GM21786 (cell line): ENCODE data around the gene IGSF21.

Experiments
- ATAC-seq: cut with Tn5 transposase; IDR thresholded peaks from one replicate; pipeline ENCODE4 v1.9.1; 2021; ENCODE audit not compliant: unreplicated experiment

Gene IGSF21

DNA sequence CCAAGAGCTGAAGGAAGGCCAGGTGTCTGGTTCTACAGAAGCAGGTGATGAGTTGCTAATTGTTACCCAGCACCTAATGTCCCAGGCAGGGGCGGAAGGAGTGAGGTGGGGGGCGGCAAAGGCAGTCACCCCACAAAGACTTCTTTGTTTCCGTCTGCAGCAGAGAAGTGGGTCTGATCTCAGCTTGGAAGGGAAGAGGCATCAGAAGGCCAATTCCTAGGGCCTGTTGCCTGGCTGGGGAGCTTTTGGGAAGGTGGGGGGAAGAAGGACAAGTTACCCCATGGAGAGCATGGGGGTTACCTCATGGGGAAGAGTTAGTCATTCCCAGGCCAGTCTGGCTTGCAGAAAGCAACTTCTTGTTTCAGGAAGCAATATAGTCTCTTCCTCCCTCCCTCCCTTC lies 10.9 kb downstream of the IGSF21 start:
- no peak for ATAC-seq

- no peak for ATAC-seq
Measured at GRCh38 chr1:18119289-18119688, 11.7 kb downstream of the IGSF21 start.

DNA sequence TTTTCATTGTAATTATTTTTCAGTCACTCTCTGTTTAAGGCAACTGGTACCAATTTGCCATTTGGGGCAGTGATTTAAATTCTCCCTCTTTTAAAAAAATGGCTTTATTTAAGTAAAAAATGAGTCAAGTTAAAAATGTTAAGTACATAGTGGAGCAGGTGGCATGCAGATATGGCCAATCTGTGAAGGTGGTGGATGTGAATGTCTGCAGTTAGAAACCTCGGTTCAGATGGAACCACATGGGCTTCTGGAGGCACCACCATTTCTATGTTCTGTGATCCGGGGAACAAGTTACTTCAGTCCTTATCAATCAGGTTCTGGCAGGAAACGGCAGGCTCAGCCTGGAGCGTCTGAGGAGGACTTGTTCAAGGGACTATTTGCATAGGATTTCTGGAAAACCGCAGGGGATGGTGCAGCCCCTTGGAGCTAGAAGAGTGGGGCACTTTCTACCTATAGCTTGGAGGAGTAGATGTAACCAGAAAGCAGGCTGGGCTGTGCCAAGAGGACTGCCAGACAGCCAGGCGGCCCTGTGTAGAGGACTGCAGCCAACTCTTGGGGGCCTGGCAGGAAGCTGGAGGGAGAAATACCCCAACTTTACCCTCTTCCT lies 12.3 kb downstream of the IGSF21 start:
- ATAC-seq, result no peak

DNA sequence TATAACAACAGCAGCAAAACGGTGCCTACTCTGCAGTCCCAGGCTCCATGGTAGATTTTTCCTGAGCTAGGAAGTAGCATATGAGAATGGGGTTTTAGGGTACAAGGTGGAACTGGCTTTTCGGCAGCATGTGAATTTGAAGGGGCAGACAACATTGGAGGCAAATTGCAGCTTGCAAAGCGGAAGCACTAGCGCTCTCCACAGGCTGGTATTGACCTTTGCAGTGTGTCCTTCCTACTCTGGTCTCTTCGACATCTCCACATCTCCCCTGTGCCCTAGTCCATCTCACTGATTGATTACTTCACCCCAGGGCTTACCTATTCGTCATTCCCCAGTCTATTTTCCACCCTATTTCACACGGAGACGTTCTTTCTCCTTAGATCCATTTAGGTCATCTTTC lies 13.0 kb downstream of the IGSF21 start:
- no peak for ATAC-seq

DNA sequence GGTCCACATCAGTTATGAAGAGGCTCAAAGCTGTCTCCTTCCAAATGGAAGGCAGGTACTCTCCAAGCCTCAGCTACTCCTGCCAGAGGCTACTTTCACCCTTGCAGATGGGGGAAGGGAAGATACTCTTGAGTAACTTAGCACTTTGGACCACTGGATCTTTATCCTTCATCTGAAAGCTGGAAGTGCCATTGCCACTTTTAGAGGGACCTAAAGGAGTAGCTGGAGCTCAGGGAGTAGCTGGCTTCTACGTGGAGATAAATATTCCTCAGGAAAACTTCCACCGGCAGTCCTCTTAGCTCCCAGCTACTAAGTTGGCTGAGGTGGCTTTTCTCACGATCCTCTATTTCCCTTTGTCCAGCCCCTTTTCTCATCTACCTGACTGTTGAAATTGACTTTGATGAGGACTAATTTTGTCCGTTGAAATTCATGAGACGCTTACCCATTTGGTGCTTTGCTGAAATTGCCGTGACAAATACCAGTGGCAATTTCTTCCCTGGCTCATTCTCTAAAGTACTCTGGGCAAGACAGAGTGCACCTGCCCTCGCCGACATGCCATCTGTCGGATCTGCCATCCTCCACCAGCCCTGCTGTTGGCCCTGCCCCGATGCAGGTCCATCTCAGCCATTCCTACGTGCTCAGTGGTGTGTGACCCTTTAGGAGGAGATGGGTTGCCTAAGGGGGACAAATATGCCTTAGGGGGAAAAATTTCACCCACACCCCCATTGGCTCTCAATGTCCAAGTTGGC lies 13.6 kb downstream of the IGSF21 start:
- ATAC-seq, result no peak

DNA sequence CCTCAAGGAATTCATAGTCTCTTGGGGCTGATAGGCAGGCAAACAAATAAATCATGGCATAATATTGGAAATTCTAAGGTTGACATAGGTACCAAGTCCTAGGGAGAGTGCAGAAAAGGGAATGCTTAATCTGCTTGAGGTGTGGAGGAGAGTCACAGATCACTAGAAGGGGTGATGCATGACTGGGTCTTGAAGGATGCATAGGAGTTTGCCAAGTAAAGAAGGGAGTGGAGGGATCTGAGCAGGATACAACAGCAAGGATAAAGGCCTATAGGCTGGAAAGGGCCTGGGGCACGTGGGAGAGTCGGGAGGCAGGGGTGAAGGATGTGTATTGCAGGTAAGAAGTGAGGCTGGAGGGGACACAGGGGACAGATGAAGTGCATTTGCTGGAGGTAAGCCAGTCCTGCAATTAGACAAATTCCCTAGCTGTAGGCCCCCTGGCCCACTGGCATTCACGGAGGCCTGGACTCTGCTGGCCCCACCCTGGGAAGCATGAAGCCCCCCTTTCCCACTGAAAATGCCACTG lies 15.9 kb downstream of the IGSF21 start:
- ATAC-seq, result no peak

GRCh38 chr1:18124977-18125376 lies 17.4 kb downstream of the IGSF21 start:
- ATAC-seq, result no peak

DNA sequence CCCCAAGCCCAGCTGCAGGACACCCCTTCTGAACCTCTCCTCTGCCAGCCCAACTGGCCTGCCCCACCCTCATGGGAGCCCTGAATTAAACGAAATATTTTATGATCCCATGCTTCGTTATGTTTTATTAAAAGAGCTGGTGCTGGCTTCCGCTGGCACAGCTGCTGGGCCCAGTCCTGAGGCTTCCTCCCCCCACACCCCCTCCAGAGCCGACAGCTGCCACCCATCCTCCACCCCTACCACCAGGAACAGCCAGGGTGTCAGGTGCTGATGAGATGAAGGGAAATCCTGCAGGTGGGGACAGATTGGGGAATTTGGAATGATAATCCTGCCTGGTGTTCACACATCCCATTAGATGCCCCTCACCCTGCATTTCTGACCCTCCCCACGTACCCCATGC lies 19.0 kb downstream of the IGSF21 start:
- no peak for ATAC-seq

DNA sequence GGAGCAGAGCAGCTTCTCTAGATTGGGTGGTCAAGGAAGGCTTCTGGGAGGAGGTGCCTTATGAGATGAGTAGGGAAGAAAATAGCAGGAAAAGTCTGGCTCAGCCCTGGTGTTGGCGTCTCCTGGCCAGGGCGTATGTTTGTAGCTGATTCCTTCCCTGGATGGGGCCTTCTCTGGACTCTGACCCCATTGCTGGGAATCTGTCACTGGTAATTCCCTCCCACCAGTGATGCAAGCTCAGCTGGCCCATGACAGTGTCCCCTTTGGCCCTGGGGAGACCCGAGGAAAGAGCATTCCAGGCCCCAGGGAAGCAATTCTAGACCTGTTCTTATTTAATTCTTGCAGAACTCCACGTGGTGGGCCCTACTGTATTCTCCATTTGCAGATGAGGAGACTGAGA lies 20.7 kb downstream of the IGSF21 start:
- ATAC-seq, result no peak

GRCh38 chr1:18130356-18130755 lies 22.8 kb downstream of the IGSF21 start:
- ATAC-seq, result no peak

DNA sequence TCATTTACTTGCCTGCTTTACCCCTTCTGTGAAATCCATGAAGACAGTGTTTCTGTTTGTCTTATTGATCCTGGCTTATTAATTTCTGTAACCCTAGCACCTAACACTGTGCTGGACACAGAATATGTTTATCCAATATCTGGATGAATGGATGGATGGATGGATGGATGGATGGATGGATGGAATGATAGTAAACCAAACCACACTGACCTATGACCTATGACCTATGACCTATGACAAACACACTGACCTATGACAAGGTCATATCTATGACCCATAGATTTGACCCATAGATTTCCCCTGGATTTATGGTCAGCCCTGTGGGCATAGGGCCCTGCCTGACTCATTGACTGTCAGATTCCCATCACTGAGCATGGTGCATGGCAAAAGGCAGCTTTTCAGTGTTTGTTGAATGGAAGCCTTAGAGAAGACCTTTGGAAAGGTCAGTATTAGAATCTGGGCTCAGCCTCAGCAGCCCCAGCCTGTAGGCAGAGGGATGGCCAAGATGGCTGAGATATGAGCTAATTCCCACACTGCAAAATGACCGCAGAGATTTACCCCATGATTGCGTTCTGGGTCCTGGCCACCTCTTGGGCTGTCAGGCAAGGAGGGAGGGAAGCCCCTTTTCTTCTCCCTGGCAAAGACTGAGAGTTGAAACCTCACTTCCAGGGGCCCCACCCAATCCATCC lies 24.6 kb downstream of the IGSF21 start:
- ATAC-seq, result no peak

- no peak for ATAC-seq
Measured at GRCh38 chr1:18132711-18133541, 25.3 kb downstream of the IGSF21 start.

DNA sequence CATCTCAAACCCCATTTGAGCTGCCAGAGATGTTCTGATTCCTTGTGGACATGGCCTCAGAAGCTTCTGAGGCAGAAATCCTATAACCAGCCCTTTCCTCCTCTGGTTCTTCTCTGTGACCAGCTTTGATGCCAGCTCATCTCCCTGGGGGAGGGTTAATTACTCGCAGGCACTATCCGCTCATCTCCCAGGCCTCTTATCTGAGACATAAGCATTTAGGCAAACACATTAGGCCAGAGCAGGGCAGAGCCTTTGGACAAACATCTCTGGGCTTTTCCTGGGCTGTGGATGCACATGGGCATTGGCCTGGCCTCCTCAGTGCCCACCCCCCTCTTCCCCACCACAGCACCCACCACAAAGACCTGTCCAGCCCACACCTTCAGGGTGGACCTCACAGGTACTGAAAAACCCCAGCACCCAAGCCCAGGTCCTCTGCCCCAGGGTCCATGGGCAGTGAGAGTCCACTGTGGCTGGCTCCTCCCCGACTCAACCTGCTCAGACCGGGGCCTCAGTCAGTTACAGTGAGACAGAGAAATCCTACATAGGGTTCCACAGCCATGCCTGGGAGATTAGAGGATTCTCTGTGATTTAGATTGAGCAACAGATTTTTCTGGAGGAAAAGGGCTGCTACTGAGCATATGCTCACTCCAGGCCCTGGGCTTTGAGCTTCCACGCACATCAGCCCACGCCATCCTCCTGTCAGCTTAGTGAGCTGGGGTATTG lies 26.9 kb downstream of the IGSF21 start:
- no peak for ATAC-seq

DNA sequence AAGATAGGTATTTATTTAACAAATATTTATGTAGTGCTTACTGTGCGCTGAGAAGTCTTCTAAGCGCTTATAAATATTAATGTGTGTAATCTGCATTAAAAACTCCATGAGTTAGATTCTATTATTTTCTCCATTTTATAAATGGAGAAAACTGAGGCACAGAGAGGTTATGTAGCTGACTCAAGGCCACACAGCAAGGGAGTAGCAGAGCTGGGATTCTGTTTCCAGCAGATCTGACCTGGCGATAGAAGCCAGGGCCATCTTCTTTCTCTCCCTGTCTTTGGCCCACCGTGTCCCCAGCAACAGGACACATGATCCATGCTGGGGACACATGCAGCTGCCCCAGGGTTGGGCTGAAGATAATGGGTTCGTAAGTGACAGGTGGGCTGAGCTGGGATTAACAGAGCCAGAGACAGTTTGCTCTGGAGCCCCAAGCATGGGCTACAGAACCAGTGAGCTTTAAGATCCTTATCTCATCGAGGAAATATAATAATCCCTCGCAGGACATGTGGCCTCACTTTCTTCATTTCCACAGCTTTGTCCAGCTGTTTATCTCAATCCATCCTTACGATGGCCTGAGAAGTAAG lies 30.3 kb downstream of the IGSF21 start:
- no peak for ATAC-seq

DNA sequence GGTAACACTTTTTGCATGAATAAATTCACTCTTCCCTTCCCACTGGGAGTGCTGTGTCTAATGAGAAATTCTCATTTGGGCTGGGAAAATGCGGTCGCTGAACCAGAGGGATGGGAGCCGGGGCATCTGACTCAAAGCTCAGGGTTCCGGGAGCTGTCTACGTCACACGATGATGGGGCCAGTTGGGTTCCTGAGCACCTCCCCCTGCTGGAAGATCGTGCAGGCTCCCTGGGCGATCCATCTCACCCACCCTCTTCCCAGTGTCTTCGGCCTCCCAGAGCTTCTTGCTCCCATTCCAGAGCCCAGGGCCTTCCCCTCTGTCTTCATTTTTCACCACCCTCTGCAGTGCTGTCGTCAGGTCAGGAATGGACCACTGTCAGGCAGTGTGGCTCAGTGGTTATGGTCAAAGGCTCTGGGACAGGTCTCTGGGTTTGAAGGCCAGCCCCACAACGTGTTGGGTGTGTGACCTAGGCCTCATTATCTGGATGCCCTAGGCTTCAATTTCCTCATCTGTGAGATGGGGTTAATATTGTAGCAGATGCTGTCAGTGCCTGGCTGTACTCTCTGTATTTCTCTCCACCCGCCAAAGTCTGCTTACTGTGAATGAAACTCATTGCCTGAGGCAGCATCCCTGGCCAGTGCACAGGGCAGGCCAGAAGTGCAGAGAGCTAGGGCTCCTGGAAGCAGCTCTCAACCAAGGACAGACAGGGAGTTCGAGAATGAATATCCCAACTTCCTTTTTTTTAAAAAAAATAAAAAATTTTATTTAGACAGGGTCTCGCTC lies 31.8 kb downstream of the IGSF21 start:
- ATAC-seq, result no peak

GRCh38 chr1:18140411-18140810 lies 32.8 kb downstream of the IGSF21 start:
- no peak for ATAC-seq

- ATAC-seq, result no peak
Measured at GRCh38 chr1:18141661-18142060, 34.1 kb downstream of the IGSF21 start.

DNA sequence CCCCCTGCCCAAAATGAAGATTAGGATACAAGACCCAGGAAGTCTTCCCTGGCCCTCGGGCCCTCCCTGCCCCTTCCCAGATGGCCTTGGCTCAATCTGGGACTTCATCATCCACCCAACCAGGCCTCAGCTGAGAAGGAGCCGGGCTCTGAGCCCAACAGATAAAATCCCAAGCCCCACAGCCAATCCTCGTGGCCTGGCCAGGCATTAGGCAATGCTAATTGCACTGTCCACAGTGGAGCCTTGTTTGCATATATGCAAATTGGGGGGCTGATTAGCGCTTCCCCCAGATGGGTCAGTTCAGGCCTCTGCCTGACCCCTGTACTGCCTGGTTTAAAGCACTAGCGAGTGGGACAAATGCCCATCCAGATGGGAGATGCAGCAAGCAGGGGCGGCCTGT lies 34.9 kb downstream of the IGSF21 start:
- ATAC-seq, result no peak

DNA sequence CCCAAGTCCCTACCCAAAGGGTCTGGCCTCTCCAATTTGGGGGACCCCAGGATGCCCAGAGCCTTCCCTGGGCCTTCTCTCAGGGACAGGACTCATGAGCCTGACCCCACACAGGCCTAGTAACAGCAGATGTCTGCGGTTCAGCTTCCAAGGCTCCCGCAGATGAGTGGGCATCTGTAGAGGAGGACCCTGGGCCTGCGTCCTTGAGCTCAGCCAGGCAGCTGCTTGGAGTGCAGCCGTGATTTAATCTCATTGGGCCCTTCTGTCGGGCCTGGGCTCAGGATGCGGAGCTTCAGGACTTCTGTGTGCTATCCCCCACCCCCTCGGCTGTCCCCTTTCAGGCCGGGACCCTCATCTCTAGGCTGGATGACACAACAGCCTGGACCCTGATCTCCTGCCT lies 35.4 kb downstream of the IGSF21 start:
- ATAC-seq, result no peak
